ENCODE results near the gene PLP2.

The PLP2 gene

DNA sequence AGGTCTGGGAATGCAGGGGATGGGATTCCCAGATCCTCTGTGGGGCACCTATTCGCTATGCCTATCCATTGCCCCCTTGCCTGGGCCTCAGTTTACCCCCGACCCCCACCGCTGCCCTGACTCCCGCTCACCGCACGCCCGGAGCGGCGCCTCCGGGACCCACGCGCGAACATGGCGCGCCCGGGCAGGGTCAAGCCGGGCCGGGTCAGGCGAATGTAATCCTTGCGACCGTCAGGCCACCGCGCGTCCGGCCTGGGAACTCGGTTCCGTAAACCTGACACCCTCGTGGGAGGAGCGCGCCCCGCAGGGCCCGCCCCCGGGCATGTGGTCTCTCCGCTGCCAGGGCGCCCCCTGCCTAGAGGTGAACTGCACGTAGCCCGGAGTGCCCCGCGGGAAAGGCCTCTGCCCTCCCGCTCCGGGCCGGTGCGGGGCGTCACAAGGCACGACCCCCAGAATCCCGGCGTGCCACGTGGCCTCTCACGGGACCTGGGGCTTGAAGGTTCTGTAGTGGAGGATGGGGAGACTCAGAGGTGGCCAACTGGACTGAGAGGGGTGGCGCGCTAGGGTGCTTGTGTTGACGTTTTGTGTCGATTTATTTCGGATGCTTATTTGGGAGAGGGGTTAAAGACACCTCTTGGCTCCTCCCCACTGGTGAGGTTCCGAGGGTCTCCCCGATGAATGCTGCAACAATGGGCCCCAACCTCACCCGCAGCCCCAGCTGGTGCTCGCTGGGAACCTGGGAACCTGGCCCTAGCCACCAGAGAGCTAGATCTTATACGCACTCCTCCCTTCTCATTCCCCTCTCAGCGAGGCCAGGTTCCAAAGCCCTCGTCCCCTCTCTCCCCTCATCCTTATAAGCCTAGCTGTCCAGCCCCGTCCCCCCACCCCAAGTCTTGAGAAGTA, 14.7 kb downstream of the PLP2 start, which contains the start of gene PRICKLE3:
PRICKLE3 (minus strand) TSS at position 249 of the 903 bp plus-strand sequence; CDS start at position 173, 76 bp downstream.
- peak; percentile 52 for DNase-seq (ENCODE audit: low read depth)

DNA sequence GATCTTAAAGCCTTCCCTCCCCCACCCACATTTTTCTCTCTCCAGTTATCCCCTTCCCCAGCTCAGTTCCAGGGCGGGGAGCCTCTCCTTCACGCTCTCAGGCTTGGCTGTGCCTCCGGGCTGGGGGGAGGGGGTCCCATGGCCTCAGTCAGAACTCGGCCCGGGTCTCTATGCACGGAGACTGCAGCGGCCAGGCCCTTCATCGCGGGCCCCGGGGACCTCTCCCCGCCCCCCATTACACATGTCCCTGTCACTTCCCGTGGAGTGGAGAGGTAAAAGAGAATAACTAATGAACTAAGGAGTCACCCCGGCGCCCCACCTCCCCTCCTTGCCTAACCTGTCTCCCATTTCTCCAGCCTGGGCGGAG, 15.3 kb downstream of the PLP2 start:
- no peak for DNase-seq (ENCODE audit: low read depth)

DNA sequence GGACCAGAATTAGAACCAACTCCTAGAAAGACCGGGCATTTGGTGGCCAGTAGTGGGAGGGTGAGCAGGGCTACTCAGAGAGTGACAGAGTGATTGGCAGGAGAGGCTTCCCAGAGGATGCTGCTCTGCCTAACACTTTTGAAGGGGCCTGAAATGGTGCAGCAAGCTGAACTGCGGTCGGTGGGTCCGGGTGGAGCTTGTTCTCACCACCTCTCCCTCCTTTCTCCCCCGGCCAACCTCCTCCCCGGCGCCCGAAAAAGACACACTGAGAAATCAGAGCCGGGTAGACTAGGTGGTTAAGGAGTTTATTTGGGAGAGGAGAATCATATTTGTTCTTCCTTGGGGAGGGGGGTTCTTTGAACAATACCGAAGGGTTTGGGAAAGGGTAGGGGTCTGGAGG, 15.8 kb downstream of the PLP2 start:
- DNase-seq (ENCODE audit: low read depth), result no peak

DNA sequence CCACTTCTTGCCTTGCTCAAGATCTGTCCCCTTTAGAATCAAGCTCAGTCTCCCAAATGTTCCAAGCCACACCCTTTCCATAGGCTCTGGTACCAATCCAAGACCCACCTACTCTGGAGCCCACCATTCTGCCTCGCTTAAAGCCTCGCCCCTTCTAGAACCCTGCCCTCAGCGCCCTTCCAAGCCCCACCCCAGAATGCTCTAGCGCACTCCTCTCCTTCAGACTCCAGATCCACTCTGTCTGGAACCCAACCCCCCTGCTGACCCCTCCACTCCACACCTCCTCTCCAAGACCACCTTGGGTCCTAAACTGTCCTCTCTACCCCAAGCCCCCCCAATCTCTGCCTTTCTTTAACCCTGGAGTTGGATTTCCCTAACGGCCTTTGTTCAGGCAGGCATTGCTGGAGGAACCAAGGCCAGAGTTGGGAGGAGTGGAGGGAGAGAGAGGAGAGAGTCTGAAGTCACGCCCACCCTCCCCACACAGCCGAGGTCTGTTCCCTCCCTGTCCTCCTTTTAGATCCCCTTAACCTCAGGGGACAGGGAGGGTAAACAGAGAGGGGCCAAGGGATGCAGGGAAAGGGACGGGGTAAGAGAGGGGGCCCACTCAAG, 16.9 kb downstream of the PLP2 start:
- no peak for DNase-seq (ENCODE audit: low read depth)

DNA sequence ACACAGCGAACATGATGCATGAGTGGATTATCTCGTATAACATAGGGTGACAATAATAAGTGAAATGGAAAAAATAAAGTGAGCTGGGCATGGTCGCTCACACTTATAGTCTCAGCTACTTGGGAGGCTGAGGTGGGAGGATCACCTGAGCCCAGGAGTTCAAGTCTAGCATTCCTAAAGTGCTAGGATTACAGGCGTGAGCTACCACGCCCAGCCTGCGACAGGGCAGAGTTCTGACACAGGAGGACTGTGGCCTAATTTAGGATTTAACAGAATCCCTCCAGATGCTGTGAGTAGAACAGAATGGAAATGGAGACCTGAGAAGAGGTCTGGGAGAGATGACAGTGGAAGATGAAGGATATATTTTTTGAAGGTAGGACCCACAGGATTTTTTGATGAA, 17.9 kb downstream of the PLP2 start:
- DNase-seq (ENCODE audit: low read depth), result no peak

DNA sequence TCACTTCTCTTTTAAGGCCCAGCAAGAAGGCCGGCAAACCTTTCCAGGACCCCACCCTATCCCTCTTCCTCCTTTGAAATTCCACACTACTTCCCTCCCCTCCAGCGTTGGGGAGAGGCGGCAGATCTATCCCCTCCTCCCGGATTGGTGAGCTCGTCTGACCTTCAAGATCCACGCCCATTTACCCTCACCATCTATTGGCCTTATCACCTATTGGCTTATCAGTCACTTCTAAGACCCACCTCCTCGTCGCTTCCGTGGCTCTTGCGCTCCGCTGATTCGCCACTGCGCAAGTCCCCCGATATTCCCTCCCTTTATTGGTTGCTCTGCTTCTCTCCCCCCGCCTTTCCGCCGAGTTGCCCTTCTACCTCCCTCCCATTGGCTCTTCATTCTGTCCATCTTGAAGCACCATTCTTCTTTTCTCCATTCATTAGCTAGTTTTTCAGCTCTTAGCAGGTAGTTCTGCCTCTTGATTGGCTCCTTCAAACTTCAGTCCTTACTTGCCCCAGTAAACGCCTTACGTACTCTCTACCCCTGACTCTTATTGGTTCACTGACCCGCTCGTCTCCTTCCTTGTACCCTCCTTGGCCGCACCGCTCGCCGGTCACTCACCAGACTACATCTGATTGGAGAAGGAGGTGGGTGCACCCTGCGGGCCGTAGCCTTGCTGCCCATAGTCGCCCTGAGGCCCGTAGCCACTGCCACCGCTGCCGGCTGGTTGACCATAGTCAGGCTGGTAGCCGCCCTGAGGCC, 19.3 kb downstream of the PLP2 start:
- DNase-seq (ENCODE audit: low read depth), result peak; percentile 67

DNA sequence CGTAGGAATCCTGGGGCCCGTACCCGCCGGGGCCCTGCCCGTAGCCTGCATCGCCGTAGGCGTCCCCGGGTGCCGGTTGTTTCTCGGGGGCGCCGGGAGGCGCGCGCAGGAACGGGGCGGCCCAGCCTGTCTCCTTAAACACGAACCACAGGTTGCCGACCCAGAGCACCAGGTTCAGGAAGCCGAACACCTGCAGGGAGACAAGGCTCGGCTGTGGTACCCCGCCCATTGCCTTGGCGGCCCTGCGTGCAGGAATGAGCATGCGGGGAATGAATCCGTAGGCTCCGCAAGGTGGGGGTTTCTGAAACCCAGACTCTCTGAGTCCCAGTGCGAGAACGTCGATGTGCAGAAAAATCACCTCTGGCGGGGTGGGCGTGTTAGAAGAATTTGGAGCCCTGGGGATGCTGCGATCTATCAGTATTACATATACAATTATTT, 19.9 kb downstream of the PLP2 start:
- DNase-seq (ENCODE audit: low read depth), result no peak

DNA sequence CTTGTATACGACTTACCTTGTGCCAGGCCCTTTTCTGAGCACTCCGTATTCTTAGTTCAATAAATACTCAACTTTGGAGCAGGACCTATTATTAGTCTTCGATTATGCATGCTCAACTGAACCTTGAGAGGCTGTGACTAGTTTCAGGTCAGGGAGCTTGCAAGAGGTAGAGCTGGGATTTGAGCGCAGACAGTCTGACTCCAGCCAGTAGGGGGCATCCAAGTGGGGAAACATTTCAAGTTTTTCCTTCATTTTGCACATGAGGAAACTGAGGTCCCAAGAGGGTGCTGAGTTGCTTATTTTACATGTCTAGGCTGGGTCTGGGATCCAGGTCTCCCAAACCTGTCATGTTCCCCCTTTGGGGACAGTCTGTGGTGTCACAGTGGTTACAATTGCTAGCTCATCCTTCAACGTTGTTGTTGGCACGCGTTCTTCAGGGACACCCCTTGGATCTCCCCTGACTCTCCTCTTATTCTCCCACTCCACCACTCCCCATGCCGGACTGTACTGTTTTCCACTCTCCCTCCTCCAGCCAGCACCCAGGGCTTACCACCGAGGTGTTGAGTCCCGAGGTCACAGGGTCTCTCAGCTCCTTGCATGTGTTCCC, 21.1 kb downstream of the PLP2 start:
- DNase-seq (ENCODE audit: low read depth), result no peak

DNA sequence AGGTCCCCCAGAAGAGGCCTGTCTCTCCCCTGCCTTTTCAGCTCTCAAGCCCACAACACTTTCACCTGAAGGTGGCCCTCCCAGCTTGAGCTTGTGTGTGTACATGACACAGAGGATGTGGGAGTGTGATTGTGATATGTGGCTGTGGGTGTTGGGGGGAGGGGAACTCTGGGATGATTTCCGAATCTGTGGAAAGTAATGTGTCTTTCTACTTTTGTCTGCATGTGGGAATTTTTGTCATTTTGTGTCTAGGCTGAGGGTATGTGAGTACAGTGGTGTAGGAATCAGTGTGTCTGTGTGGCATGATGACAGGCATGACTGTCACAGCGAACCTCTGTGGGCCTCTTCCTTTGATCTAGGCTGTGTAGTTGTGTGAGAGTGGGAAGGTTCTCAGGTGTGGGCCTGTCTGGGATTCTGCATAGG, 21.9 kb downstream of the PLP2 start:
- no peak for DNase-seq (ENCODE audit: low read depth)

DNA sequence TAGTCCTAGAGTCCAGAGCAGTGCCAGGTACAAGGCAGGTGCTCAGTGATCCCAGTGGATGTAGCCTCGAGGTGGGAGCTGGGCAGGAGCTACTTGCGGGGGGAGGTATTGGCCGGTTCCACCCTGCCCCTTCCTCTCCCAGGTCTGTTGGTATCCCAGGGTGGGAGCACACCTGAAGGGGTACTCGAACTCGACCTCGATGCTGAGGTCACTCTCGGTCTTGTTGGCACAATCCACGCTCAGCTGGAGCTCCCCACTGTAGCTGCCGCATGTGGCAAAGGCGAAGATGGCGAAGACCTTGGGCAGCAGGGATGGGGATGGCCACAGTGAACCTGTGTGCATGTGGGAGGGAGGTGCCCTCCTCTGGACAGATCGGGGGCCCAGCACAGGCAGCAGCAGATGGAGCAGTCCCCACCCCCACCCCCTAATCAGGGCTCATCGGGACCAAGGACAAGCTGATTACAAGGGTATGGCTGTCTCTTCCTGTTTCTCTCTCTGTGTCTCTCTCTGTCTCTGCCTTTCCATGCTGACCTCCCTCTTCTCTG, 25.9 kb downstream of the PLP2 start:
- no peak for DNase-seq (ENCODE audit: low read depth)

DNA sequence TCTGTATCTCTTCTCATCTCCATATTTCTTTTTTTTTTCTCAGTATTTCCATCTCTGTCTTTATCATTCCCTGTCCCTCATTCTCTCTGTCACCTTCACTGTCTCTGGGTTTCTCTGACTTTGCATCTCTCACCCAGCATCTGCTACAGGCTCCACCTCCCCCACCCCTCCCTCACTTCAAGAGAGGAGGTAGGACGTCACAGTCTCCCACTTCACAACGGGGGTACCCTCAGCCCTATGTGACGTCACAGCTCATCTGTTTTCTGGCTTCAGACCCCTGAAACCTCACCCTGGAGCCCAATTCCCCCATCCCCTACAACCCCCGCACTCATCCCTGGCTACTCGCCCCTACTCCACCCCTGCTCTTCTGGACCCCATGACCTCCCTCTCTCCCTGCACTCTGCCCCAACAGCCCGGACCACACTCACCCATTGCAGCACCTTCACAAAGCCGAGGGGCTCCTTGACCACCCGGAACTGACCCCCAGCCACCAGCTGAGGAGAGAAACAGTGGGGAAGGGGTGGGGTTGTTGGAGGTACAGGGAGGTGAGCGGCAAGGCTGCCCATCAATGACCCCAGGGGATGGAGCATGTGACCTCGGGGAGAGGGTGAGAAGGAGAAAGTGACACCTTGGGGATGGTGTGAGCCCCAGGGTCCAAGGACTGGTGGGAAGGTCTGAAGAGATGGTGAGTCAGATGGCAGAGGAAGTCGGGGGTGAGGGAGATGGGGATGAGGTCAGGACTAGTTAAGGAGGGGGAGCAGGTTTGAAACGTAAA, 27.0 kb downstream of the PLP2 start:
- no peak for DNase-seq (ENCODE audit: low read depth)

DNA sequence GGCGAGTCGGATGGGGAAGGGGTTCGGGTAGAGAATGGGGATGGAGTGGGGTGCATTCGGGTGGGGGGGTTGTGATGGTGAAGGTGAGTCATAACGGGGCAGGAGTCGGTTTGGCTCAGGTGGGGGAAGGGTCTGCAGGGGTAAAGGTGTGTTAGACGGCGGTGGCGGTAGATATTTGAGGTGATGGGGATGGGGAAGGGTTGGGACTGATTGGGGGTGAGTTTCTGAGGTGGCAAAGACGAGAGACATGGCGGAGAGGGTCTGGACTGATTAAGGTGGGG, 27.6 kb downstream of the PLP2 start:
- DNase-seq (ENCODE audit: low read depth), result no peak

DNA sequence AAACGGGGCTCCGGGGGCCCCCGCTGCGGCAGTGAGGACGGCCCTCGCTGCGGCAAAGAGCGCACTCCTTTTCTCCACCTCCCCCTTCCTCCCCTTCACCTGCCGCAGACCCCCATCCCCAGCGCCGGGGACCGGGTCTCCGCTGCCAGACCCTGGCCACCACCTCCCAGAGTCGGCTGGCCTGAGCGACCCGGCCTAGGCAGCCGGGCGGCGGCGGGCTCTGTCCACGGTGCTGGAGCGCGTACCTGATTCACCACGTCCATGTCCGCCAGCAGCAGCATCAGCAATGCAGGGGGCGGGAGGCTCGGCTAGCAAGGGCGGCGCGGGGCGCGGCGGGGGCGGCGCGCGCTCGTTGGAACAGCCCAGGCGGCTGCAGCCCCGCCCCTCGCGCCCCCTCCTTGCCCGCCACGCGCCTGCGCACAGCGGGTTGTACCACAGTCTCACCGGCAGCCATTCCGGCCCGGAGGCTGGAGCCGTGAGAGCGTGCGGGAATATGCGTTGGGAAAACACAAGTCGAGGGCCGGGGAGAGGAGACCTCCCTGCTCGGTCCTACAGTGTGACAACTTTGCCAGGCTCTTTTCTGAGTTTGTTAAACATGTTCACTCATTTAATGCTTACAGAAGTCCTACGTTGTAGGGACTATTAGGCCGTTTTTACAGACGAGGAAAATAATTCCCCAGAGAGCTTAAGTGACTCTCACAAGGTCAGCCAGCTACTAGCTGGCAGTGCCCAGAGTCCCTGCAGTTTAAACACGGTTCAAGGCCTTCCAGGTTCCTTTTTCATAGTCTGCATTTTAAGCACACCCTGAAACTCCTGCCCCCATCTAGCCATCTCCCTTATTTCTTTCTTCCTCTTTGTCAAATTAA, 28.4 kb downstream of the PLP2 start, which contains the start of gene SYP:
SYP (minus strand) TSS at position 288 of the 866 bp plus-strand sequence; CDS start at position 281, 7 bp downstream.
- DNase-seq (ENCODE audit: low read depth), result peak; percentile 78

DNA sequence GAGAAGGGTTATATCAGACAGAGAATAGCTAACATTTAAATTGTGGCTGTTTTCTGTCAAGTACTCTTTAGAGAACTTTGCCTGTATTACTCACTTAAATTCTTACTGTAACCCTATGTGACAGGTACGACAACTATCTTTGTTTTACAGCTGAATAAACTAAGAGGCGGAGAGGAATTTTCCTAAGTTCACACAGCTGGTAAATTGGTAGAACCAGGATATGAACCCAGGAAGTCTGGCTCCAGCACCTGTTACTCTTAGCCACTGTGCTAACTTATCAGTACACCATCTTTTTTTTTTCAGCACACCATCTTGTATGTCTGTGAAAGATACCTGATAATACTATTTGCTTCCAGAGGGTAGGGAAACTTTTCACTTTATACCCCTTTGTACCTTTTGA, 30.3 kb downstream of the PLP2 start:
- DNase-seq (ENCODE audit: low read depth), result no peak

DNA sequence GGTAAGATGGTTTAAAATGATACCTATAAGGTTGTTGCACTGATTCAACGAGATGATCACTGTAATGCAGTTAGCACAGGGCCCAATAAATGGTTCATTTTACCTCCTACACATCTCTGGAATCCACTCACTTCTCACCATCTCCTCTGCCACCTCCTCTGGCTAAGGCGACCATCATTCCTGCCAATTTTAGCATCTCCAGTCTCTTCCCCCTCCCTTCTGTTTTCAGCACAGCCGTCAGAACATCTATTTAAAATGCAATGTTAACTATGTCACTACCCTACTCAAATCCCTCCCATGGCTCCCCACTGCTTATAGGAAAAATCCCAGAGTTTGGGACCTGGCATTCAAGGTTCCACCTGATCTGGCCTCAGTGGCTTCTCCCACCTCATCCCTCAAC, 31.8 kb downstream of the PLP2 start:
- no peak for DNase-seq (ENCODE audit: low read depth)

DNA sequence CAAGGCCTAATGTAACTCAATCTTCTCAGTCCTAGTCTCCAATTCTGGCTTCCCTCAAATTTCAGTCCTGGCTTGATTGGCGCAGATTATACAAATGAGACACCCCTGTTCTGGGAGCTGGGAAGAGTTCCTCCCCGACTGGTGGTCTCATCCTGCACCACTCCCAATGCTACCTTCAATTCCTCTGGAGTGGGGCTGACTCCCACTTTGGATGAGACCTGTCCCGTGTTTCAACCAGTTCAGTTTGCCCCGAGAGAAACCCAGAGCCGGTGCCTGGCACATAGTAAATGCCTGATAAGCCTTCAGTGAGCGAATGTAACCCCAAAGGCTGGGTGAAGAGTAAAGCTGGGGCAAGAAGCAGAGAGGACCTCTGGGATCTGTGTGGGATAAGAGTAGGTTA, 32.3 kb downstream of the PLP2 start:
- DNase-seq (ENCODE audit: low read depth), result no peak

DNA sequence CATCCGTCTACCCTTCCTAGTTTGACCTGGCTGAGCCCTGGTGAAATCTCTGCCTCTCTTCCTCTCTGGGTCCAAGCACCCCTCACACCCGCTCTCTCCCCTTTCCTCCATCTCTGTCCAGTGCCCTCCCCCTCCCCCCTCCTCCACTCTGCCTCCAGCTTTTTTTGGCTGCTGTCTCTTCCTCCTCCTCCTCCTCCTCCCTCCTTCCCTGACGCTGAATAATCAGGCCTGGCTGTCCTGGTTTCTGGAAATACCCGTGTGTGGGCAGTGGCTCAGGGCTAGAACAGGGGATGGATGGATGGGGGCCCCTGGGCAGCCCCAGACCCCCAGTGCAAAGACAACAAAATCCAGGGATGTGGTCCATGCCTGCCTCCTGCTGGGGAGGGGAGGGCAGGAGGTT, 33.0 kb downstream of the PLP2 start:
- DNase-seq (ENCODE audit: low read depth), result no peak

DNA sequence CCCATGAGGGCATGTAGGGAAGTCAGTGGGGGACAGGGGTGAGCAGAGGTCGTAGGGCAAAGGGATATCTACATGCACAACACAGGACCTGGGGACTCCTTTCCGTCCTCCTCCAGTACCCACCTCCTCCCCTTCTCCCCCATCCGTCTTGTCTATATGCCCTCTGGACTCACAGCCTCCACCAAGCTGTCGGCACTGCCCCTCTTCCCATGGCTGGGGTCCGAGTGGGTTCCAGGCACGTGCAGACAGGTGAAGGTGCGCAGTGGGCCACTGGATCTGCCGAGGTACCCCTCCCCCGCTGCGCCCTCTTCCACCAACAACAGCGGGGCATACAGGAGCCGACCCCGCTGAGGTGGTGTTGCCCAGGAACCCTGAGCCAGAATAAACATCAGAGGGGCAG, 33.7 kb downstream of the PLP2 start:
- no peak for DNase-seq (ENCODE audit: low read depth)

DNA sequence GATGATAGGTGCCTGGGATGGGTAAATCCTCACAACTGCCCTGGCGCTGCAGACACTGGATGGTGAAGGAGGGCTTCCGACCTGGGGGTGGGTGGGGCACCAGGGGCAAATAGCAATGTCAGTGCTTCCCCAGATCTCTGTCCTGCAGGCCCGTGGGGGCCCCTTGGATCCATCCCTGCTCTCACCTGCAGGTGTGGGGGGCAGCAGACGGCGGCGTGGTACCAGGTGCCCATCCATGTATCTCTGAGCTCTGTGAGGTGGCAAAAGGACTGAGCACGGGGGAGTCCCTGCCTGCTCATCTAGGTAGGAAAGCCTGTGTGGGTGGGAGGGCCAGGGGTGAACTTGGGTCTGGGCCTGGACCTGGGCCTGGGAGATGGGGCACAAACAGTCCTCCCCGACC, 34.8 kb downstream of the PLP2 start:
- no peak for DNase-seq (ENCODE audit: low read depth)

DNA sequence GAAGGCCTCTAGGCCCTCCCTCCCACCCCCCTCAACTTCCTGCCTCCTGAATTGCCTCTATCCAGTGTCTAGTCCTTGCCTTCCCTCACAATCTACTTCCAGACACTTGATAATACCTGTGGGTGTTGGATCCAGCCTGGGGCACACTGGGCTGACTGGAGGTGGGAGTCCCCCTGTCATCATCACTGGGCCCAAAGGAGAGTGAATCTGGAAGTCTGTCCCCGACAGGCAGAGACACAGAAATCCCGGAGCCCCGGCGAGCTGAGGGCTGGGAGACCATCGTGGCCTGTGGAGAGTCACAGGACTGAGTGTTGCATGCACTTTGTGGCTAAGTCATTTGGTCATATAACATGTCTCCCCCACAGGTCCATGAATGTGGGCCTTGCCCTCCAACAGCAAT, 36.7 kb downstream of the PLP2 start:
- DNase-seq (ENCODE audit: low read depth), result no peak

Data from stimulated activated CD8-positive, alpha-beta memory T cell treated with anti-CD3 and anti-CD28 coated beads, Interleukin-12 subunit alpha, Interleukin-12 subunit beta, amount 100 ng/mL, for 4 hours (primary cell).